IPS-18c (cell line): Measurements from ENCODE around the gene PTPRG.

ENCODE experiments used
- H3K4me3 ChIP-seq: 2 replicates; pipeline ENCODE4 v1.7.0; 2013; ENCODE audit warnings: low read depth, mild to moderate bottlenecking, low read length, moderate library complexity; ENCODE audit not compliant: insufficient read depth
- H3K9me3 ChIP-seq: one replicate; pipeline ENCODE4 v1.6.1; 2013; ENCODE audit warnings: mild to moderate bottlenecking, low read length, moderate library complexity; ENCODE audit not compliant: control insufficient read depth, insufficient read depth

Gene PTPRG

GRCh38 chr3:61990327-61991027, 429.1 kb downstream of the PTPRG start:
- H3K9me3 ChIP-seq, result no peaks in the 10 kb centered on the region
- no peak overlapping the region for H3K4me3 ChIP-seq

DNA sequence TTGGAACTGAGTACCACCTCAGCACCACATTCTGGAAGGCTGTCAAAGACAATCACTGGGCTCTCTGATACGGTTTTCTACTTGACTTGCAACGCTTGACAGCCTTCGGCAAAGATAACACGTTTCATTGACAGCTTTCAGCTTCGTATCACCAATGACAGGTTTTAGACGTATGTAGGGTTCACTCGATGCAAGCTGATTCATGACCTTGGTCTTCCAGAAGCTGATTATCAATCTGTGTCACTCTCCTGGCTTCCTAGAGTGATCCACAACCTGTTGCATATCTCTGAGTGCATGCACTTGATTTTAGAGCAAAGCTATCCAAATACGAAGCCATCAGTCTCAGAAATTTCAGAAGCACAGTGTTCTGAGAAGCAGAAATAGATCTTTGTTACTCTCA, 430.3 kb downstream of the PTPRG start:
- H3K4me3 ChIP-seq, result no peak overlapping the region

DNA sequence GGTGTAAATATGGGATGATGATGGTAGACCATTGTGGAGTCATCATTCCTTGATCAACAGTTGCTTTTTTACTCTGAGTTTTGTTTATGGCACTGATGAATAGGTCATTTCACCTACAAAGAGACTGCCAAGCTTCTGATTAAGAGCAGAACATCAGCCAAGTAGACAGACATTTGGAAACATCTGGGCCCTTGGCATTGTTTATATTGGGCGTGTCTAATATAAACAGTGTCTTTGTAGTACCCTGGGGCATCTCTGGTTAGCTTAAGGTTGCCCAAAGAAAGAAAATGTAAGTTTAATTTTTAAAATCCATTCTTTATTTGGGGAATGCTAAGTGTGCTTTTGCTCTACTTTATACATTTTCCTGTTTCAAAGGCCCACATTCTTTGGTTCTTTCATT, 435.0 kb downstream of the PTPRG start:
- Histone ChIP-seq H3K9me3 (no peaks in the 10 kb centered on the region), H3K4me3 (no peak overlapping the region)

More for the DNA sequence above, 430.3 kb downstream of the PTPRG start:
- no peaks in the 10 kb centered on the region for H3K9me3 ChIP-seq

DNA sequence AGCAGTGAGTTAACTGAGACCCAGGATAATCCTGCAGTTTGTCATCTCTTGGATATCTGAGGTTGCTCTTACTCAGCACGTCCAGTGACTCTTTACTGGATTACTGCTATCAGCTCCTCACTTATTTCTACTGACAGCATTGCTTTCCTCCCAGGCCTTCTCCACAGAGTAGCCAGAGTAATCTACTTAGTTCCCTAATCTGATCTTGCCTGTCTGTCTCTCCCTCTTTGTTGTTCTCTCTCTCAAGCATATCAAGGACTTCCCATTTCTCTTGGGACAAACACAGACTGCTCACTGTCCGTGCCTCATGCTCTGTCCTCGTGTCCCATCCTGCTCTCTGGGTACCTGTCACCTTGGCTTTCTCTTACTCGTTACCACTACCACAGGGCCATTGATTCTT, 435.7 kb downstream of the PTPRG start:
- H3K4me3 ChIP-seq, result no peak overlapping the region
- no peaks in the 10 kb centered on the region for H3K9me3 ChIP-seq

DNA sequence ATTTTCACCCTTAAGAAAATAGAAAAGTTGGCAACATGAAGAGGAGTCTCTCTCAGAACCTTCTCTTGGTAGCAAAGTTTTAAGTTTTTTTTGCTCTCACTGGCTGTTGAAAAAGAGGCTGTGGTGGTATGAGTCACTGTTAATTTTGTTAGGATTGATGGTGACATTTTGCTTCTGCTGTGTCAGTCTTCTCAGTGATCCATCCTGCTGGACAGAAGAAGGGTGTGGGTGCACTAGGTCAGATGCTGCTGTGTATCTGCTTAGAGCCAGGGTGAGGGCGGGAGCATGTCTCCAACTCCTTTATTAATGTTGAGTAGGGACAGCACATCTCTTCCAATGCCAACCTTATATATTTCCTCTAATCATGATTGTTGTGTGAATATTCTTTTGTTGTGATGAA, 442.5 kb downstream of the PTPRG start:
- Histone ChIP-seq H3K4me3 (no peak overlapping the region), H3K9me3 (no peaks in the 10 kb centered on the region)

DNA sequence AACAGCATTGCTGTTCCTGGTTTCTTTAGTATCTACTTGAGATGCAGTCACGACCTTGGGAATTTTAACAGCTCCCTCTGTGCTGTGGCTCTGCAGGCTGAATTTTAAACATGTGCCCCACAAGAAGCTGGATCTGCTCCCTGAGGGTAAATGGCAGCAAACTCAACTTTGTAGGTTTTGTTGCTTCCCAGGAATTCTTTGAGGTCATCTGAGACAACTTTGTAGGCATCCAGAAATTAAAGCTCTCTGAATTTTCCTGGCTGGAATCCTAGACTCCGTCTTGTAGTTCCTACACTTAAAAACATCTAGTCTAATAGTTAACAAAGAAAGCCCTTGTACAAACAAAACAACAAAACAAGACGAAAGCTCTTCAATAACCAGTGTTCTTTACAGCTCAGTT, 445.7 kb downstream of the PTPRG start:
- Histone ChIP-seq H3K9me3 (no peaks in the 10 kb centered on the region), H3K4me3 (no peak overlapping the region)

DNA sequence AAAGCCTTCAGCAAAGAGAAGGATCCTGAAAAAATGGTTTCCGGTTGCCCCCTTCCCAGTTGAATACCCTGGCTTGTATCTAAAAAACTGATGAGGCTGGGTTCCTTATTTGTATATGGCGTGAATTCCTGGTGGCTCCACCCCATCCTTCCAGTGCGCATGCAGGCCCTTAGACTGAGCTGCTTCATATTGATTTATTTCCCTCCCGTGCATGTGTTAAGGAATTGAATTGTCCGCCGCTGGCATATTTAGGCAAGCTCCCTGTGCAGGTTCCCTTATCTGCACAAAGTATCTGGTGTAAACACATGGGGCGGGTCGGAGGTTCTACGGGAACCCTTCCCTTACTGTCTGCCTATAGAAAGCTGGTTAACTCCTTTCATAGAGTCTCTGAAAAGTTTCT, 449.6 kb downstream of the PTPRG start:
- Histone ChIP-seq H3K9me3 (no peaks in the 10 kb centered on the region), H3K4me3 (no peak overlapping the region)

- H3K4me3 ChIP-seq, result no peak overlapping the region
- H3K9me3 ChIP-seq, result no peaks in the 10 kb centered on the region
These were observed 450.3 kb downstream of the PTPRG start for GRCh38 chr3:62011666-62012065.

DNA sequence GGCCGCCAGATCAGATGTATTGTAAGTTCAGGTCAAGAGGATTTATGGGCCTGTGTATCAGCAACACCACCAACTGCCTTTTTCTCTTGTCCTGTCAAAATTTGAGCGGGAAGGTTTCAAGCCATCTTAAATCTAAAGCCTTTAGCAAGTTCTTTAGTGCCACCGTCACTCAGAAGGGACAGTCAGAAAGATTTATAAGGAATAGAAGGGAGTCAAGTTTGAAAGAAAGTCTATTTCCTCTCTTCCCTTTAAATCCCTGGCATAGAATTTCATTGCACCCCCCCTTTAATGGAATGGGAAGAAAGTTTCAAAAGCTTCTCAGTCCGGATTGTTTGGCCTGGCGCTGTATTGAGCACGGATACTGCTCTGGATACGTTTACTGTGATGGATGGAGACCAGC, 452.6 kb downstream of the PTPRG start:
- Histone ChIP-seq H3K4me3 (no peak overlapping the region), H3K9me3 (no peaks in the 10 kb centered on the region)

DNA sequence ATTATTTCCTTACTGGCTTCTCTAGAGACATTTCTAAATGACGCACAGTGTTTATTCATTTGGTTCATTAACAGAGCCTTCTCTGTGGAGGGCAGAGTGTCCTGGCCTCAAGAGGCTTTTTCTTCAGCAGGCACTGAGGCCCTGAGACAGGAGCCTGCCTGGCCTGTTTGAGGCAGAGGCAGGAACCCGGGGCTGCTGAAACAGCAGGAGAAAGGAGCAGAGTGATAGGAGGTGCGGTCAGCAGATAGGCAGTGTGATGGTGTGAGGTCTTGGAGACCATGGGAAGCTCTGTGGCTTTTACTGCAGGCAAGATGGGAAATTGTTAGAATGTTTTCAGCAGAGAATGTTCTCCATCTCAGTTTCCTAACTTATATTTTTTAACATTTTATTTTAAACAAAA, 453.7 kb downstream of the PTPRG start:
- Histone ChIP-seq H3K9me3 (no peaks in the 10 kb centered on the region), H3K4me3 (no peak overlapping the region)

DNA sequence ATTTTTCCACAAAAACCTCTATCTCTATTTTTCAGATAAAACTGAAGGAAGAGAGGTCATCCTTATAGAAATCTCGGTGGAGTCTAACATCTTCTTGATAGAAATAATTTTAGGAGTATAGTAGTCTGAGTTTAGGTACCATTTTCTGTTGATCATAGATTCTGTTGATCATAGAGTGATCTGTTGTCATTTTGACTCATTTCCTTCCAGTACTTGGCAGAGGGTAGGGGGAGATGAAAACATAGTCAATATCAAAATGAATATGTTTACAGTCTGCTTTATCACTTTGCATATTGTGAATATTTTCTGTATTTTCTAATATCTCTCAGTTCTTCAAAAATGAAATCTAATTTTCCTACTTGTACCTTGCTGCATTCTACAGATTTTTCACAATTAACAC, 458.5 kb downstream of the PTPRG start:
- Histone ChIP-seq H3K4me3 (no peak overlapping the region), H3K9me3 (no peaks in the 10 kb centered on the region)

DNA sequence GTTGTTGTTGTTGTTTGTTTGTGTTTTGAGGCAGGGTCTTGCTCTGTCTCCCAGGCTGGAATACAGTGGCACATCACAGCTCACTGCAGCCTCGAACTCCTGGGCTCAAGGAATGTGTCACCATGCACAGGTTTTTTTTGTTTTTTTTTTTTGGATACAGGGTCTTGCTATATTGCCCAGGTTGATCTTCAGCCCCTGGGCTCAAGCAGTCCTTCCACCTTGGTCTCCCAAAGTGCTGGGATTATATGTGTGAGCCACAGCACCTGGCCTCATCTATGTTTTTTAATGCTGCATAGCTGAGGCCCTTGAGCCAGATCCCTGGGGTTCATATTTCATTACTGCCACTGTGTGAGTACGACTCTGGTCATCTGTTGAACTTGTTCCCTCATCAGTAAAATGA, 459.3 kb downstream of the PTPRG start:
- Histone ChIP-seq H3K4me3 (no peak overlapping the region), H3K9me3 (no peaks in the 10 kb centered on the region)

GRCh38 chr3:62022312-62022711, 460.9 kb downstream of the PTPRG start:
- no peak overlapping the region for H3K4me3 ChIP-seq
- H3K9me3 ChIP-seq, result no peaks in the 10 kb centered on the region

DNA sequence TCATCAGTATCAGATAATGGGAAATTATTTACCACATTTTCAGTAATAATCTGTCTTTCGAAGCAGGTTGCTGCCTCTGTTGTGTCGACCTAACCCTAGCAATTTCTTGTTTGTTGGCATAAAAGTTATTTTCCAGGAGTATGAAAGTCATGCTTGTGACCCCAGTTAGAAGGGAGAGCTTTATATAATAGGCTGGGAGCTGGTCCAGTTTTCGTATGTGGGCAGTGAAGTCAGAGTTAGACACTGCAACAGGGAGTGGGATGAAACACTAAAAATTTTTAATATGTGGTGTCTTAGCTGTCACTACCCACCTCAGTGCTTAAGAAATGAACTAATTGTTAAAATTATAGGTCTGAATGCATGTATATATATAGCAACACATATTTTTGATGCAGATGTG, 463.5 kb downstream of the PTPRG start:
- no peak overlapping the region for H3K4me3 ChIP-seq
- no peaks in the 10 kb centered on the region for H3K9me3 ChIP-seq

- Histone ChIP-seq H3K4me3 (no peak overlapping the region), H3K9me3 (no peaks in the 10 kb centered on the region)
These were observed 464.5 kb downstream of the PTPRG start for GRCh38 chr3:62025913-62026312.

- H3K4me3 ChIP-seq, result no peak overlapping the region
- H3K9me3 ChIP-seq, result no peaks in the 10 kb centered on the region
These were observed 465.9 kb downstream of the PTPRG start for GRCh38 chr3:62027241-62027640.

GRCh38 chr3:62027796-62028195, 466.4 kb downstream of the PTPRG start:
- no peaks in the 10 kb centered on the region for H3K9me3 ChIP-seq
- no peak overlapping the region for H3K4me3 ChIP-seq

DNA sequence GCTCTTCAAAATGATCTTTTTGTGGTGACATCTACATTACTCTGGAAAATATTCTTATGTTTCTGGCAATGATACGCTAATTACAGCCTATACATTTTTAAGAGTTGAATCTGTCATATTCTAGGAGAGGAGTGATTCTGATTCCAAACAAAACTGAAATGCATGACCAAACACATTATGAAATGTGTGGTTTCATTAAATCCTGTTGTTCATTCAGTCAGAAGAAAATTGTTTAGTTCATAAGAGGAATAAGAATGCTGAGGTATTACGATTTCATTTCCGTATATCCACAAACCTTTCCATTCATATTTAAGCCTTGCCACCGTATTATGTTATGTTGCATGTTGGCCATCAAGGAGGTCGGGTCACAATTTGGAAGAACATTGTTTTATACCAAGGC, 466.9 kb downstream of the PTPRG start:
- no peak overlapping the region for H3K4me3 ChIP-seq
- H3K9me3 ChIP-seq, result no peaks in the 10 kb centered on the region

DNA sequence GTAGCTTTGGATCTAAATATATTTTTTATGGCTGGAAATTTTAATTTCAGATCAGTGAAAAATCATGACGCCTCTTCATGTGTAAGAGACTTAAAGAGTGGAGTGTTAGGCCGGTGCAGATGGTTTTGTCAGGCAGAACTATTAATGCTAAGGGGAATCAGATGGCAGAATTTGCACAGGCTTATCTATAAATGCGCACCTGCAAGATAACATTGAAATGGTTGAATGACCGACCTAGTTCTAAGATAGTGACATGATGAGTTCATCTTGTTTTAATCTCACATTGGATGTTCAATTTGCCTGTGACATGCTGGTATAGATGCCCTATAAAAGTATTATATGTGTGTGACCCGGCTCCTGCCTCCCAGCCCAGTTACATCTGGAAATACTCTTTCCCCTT, 471.4 kb downstream of the PTPRG start:
- no peaks in the 10 kb centered on the region for H3K9me3 ChIP-seq
- no peak overlapping the region for H3K4me3 ChIP-seq
